Brain microvascular endothelial cell (primary cell): ENCODE data around the gene JADE3.

Experiments
- DNase-seq: peaks from one replicate; pipeline ENCODE4 v3.0.0-alpha.2; 2020
- H3K27ac ChIP-seq: fragments of 250-450 bp; sonication (Bioruptor Pico); 2 replicates; pipeline ENCODE4 v1.5.1; 2020; ENCODE audit warnings: mild to moderate bottlenecking, moderate library complexity
- H3K27me3 ChIP-seq: fragments of 250-450 bp; sonication (Bioruptor Pico); replicated peaks from 2 replicates; pipeline ENCODE4 v1.5.1; 2020; ENCODE audit warnings: mild to moderate bottlenecking
- H3K36me3 ChIP-seq: fragments of 250-450 bp; sonication (Bioruptor Pico); replicated peaks from 2 replicates; pipeline ENCODE4 v1.5.1; 2020; ENCODE audit warnings: mild to moderate bottlenecking
- H3K4me3 ChIP-seq: 2 replicates; pipeline ENCODE4 v1.5.1; 2011; ENCODE audit warnings: low read depth, mild to moderate bottlenecking, control low read depth, low read length, moderate library complexity
- in situ Hi-C: cut with HindIII; loops from 2 replicates; pipeline ENCODE4 v1.10.0; 2017; ENCODE audit warnings: low sequenced_read_pairs, low pct_ligation_motif_present
- TF ChIP-seq, protein P1 (sequence below): IDR thresholded peaks from 2 replicates; pipeline ENCODE4 v1.5.1; 2011; ENCODE audit warnings: low read depth, mild to moderate bottlenecking, moderate library complexity, low read length, control low read depth, inconsistent platforms; ENCODE audit errors: missing control alignments

The JADE3 gene

DNA sequence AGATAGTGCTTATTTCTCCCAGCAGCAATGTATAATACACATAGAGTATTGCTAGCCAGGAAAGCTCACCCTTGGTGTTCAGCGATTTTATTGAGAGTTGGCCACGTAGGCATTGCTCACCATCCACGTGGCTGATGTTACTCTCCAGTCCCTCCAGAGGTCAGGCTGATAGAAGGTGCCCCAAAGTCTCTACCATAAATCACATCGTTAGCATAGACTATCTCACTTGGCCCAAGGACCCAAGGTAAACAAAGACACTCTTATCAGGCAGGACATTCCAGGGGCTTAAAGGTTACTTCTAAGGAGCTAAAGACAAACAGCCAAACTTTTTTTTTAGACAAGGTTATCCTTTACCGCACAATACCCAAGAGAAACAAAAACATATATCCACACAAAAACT, 135.8 kb downstream of the JADE3 start:
- no peak for DNase-seq
- in situ Hi-C loops, result no loop called here
- Histone ChIP-seq H3K27me3 (no peaks in the 10 kb centered on the region), H3K4me3 (no peak overlapping the region), H3K27ac (no peak overlapping the region), H3K36me3 (no peaks in the 10 kb centered on the region)
- TF ChIP-seq, protein P1, sequence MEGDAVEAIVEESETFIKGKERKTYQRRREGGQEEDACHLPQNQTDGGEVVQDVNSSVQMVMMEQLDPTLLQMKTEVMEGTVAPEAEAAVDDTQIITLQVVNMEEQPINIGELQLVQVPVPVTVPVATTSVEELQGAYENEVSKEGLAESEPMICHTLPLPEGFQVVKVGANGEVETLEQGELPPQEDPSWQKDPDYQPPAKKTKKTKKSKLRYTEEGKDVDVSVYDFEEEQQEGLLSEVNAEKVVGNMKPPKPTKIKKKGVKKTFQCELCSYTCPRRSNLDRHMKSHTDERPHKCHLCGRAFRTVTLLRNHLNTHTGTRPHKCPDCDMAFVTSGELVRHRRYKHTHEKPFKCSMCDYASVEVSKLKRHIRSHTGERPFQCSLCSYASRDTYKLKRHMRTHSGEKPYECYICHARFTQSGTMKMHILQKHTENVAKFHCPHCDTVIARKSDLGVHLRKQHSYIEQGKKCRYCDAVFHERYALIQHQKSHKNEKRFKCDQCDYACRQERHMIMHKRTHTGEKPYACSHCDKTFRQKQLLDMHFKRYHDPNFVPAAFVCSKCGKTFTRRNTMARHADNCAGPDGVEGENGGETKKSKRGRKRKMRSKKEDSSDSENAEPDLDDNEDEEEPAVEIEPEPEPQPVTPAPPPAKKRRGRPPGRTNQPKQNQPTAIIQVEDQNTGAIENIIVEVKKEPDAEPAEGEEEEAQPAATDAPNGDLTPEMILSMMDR, result no peak

DNA sequence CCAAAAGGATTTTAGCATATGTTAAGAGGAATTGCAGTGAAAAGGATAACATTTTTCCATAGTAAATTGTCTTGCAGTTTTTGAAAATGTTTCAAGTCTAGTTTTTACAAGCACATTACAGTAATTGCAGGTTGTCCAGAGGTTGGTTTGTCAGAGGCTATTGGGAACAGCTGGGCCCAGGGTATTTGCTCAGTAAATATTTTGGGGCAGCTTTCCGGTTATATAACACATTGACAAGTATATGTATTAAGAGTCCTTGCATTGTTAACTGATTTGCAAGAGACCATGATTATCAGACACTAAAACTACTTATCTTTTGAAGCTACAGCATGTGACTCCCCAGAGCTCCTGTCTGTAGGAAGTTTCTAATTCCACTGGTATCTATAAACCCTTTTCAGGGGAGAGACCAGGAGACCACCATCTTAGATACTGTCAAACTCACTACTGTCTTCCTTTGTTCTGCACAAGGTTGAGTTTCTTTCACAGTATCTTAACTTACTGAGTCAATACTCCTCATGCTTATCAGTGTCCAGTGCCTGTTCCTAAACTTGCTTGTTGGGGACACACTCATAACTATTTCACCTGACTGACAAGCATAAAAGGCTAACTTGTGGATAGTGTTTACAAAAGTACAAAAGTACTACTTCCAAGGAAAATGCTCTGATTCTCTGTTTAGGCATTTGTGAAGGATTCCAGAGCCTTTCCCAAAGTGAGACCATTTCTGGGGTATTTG, 147.1 kb downstream of the JADE3 start:
- Histone ChIP-seq H3K27ac (no peak overlapping the region), H3K4me3 (no peak overlapping the region), H3K36me3 (no peaks in the 10 kb centered on the region), H3K27me3 (no peaks in the 10 kb centered on the region)
- DNase-seq, result no peak
- in situ Hi-C loops, result no loop called here
- TF ChIP-seq, protein P1, result no peak

DNA sequence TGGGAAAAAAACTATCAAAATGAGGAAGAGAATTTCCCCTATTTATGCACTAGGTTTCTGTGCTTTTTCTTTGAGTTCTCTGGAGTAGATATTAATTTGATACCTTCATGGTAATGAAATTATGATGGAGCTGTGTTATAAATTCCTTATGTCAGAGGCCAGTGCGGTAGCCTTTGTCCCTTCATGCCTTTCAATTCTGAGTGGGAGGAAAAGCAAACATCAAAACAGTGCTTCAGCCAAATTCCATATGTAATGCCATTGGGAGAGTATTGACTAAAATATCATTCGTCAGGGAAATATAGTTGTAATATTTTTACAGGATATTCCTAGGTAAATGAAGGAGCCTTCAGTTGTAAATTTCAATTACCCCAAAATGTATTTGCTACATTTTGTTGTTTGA, 148.5 kb downstream of the JADE3 start:
- TF ChIP-seq, protein P1, result no peak
- in situ Hi-C loops, result no loop called here
- no peaks in the 10 kb centered on the region for H3K36me3 ChIP-seq
- no peak overlapping the region for H3K4me3 ChIP-seq
- H3K27me3 ChIP-seq, result no peaks in the 10 kb centered on the region
- no peak overlapping the region for H3K27ac ChIP-seq
- no peak for DNase-seq

DNA sequence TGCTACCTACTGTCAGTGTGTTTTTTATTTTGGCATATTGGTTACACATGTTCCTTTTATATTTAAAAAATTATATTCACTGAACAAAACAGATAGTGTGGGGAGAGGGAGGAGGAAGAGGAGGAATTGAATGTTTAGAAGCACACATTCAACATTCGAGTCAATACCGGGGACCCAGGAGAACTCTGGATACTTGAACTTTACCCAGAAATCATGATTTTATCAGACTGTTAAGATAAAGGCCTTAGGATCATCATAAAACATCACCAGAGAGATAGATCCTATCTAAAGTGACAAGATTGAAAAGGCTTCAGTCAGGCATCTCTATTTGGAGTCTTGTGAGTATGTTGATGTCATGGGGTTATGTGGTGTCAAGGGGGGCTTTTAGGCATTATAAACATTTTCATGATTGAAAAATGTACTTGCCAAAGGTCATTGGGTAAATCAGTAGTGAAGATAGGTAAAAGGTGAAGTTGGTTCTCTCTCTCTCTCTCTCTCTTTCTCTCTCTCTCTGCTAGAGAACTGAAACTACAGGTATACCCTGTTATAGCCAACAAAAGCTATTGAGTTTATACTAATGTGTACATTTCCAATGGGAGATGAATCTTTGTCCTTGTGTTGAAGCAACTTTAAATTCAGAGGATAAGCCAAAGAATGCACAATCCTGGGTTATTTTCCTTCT, 149.2 kb downstream of the JADE3 start:
- in situ Hi-C loops, result no loop called here
- Histone ChIP-seq H3K36me3 (no peaks in the 10 kb centered on the region), H3K4me3 (no peak overlapping the region), H3K27ac (no peak overlapping the region), H3K27me3 (no peaks in the 10 kb centered on the region)
- no peak for DNase-seq
- TF ChIP-seq, protein P1, result no peak

DNA sequence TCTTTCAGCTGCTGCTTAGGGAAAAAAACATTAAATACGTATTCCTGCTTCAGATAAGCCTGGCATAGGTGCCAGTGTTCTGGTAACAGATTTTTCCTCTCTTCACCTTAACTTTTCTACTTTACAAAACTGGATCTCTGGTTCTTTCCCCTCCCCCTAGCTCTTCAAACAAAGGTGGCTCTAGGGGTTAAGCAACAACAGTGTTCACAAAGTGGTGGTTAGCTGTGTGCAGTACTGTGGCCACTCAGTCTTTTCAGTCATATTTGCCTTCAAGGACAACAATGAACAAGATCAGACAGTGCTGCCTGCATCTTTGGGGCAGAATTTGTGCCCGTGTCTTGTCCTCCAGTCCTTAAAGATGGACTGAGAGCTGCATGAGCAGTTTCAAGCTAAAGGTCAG, 151.0 kb downstream of the JADE3 start:
- no peak for DNase-seq
- Histone ChIP-seq H3K27ac (no peak overlapping the region), H3K4me3 (no peak overlapping the region), H3K27me3 (no peaks in the 10 kb centered on the region), H3K36me3 (no peaks in the 10 kb centered on the region)
- in situ Hi-C loops, result no loop called here
- TF ChIP-seq, protein P1, result no peak
